Measurements from ENCODE around the gene MATCAP1. TPM values are rescaled to one million over a fixed set of nuclear protein-coding genes. Genes with fewer than 3 reads are reported as not detected.

MATCAP1 gene
- total and polyA plus RNA-seq, 2 of the 13 experiments (the other 11 are each of a cell fraction or from before 2014, with no cell fraction given): 11.2 to 24.5 TPM

- TF ChIP-seq, protein P1, sequence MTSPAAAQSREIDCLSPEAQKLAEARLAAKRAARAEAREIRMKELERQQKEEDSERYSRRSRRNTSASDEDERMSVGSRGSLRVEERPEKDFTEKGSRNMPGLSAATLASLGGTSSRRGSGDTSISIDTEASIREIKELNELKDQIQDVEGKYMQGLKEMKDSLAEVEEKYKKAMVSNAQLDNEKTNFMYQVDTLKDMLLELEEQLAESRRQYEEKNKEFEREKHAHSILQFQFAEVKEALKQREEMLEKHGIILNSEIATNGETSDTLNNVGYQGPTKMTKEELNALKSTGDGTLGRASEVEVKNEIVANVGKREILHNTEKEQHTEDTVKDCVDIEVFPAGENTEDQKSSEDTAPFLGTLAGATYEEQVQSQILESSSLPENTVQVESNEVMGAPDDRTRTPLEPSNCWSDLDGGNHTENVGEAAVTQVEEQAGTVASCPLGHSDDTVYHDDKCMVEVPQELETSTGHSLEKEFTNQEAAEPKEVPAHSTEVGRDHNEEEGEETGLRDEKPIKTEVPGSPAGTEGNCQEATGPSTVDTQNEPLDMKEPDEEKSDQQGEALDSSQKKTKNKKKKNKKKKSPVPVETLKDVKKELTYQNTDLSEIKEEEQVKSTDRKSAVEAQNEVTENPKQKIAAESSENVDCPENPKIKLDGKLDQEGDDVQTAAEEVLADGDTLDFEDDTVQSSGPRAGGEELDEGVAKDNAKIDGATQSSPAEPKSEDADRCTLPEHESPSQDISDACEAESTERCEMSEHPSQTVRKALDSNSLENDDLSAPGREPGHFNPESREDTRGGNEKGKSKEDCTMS (CRISPR knock-in tag; conservative IDR thresholded peaks at IDR 0.05): peak; percentile 61; the same call in 1 of the 2 replicates
- TF ChIP-seq RFXAP (CRISPR knock-in tag; IDR thresholded peaks at IDR 0.05; ENCODE audit: borderline replicate concordance): peak; percentile 81; the same call in 1 of the 2 replicates
- peak; percentile 96 for TF ChIP-seq TIGD3 (CRISPR knock-in tag; IDR thresholded peaks at IDR 0.05; ENCODE audit: borderline replicate concordance)
- 0 out of 2 replicates have a peak, but pooled peaks have one; percentile 33 for TF ChIP-seq ZNF850 (CRISPR knock-in tag; conservative IDR thresholded peaks at IDR 0.05)
- TF ChIP-seq ZNF562 (CRISPR knock-in tag; IDR thresholded peaks at IDR 0.05; ENCODE audit: borderline replicate concordance): no peak
- TF ChIP-seq ZNF709 (CRISPR knock-in tag; IDR thresholded peaks at IDR 0.05): no peak; the same call in 1 of the 2 replicates
- no peak; the same call in 1 of the 2 replicates for TF ChIP-seq NR1H2 (CRISPR knock-in tag; IDR thresholded peaks at IDR 0.05; ENCODE audit: borderline replicate concordance, low read depth)
- TF ChIP-seq U2AF2 (IDR thresholded peaks at IDR 0.05; ENCODE audit: low read depth, low read length): no peak
- TF ChIP-seq ZZZ3 (CRISPR knock-in tag; IDR thresholded peaks at IDR 0.05; ENCODE audit: borderline replicate concordance): no peak
- peak; percentile 90 for TF ChIP-seq MAX (IDR thresholded peaks at IDR 0.05)
- peak; percentile 89 for TF ChIP-seq HOXA5 (CRISPR knock-in tag; IDR thresholded peaks at IDR 0.05)
- TF ChIP-seq, protein P2, sequence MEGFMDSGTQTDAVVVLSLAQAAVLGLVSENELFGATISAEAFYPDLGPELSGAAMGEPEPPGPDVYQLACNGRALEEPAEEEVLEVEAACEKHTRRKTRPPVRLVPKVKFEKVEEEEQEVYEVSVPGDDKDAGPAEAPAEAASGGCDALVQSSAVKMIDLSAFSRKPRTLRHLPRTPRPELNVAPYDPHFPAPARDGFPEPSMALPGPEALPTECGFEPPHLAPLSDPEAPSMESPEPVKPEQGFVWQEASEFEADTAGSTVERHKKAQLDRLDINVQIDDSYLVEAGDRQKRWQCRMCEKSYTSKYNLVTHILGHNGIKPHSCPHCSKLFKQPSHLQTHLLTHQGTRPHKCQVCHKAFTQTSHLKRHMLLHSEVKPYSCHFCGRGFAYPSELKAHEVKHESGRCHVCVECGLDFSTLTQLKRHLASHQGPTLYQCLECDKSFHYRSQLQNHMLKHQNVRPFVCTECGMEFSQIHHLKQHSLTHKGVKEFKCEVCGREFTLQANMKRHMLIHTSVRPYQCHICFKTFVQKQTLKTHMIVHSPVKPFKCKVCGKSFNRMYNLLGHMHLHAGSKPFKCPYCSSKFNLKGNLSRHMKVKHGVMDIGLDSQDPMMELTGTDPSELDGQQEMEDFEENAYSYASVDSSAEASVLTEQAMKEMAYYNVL (CRISPR knock-in tag; IDR thresholded peaks at IDR 0.05; ENCODE audit: borderline replicate concordance): peak; percentile 91; the same call in 1 of the 2 replicates
- peak; percentile 79; the same call in 1 of the 2 replicates for TF ChIP-seq RCOR2 (CRISPR knock-in tag; IDR thresholded peaks at IDR 0.05)
- no peak; the same call in 1 of the 2 replicates for TF ChIP-seq ZXDC (CRISPR knock-in tag; IDR thresholded peaks at IDR 0.05)
- TF ChIP-seq, protein P3, sequence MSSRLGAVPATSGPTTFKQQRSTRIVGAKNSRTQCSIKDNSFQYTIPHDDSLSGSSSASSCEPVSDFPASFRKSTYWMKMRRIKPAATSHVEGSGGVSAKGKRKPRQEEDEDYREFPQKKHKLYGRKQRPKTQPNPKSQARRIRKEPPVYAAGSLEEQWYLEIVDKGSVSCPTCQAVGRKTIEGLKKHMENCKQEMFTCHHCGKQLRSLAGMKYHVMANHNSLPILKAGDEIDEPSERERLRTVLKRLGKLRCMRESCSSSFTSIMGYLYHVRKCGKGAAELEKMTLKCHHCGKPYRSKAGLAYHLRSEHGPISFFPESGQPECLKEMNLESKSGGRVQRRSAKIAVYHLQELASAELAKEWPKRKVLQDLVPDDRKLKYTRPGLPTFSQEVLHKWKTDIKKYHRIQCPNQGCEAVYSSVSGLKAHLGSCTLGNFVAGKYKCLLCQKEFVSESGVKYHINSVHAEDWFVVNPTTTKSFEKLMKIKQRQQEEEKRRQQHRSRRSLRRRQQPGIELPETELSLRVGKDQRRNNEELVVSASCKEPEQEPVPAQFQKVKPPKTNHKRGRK (CRISPR knock-in tag; IDR thresholded peaks at IDR 0.05): no peak
- TF ChIP-seq TARDBP (CRISPR knock-in tag; IDR thresholded peaks at IDR 0.05): no peak
- peak; percentile 84 for TF ChIP-seq ZNF350 (CRISPR knock-in tag; IDR thresholded peaks at IDR 0.05; ENCODE audit: borderline replicate concordance, low read depth)
- peak; percentile 64; the same call in 1 of the 2 replicates for TF ChIP-seq NCOA2 (CRISPR knock-in tag; IDR thresholded peaks at IDR 0.05)
Measured at GRCh38 chr16:67184995-67185650, 1.4 kb upstream of the MATCAP1 start (continued).

All from HepG2 (cell line).